Stimulated activated CD8-positive, alpha-beta memory T cell treated with anti-CD3 and anti-CD28 coated beads, Interleukin-15, amount 100 ng/mL, for 4 hours (primary cell): ENCODE data around the gene MTCL3.

Source experiments
- DNase-seq, 2 donors: peaks; one replicate each; pipeline ENCODE4 v3.0.0-alpha.2; 2020; ENCODE audit warnings: low read depth in 2 of 2

Gene MTCL3

DNA sequence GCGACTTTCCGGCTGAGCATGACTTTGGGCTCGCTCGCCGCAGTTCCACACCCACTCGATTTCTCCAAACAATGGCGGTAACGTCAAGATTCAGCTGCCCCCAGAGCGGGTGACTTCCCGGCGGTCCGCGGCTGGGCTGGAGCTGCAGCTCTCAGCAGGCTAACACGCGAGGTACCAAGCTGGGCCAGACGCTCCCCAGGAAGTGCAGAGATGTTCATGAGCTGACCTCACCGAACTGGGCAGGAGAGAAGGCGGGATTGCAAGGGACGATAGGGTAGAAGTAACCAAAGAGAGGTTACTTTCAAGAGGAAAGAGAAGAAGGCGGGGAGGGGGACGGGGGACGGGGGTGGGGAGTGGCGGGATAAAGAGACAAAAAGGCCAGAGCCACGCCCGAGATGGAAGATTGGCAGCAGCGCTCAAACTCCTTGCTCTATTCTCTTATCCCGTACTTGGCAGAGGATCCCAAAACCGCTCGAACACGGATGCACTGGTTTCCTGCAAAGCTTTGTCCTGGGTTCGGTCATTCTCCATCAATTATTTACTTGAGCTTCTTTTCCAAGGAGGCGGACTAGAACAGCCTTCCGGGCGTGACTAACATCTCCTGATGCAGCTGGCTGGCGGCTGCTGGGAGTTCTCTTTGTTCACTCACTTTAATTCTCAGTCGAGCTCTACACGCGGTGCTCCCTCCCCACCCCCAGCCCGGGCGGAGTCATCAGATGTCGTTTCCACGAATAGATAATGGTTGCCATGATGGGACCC, at the start of gene MTCL3:
TSS of gene MTCL3 (minus strand) at position 626 of the 759 bp plus-strand sequence.
- no peak for DNase-seq

DNA sequence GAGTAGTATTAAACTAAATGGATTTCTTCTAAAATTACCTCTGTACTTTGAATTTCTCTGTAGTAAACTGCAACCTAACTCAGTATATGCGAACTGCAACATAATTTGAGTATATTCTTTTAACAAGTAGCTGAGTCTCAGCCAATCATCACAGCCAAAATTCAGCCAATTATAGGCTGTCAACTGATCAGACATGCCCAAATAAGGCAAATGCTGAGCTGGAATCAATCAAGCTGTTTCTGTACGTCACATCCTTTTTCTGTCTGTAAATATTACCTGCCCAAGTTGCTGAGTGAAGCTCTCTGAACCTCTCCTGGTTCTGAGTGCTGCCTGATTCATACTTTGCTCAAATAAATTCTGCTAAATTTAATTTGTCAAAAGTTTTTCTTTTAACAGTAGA, 48.3 kb upstream of the MTCL3 start:
- no peak for DNase-seq

DNA sequence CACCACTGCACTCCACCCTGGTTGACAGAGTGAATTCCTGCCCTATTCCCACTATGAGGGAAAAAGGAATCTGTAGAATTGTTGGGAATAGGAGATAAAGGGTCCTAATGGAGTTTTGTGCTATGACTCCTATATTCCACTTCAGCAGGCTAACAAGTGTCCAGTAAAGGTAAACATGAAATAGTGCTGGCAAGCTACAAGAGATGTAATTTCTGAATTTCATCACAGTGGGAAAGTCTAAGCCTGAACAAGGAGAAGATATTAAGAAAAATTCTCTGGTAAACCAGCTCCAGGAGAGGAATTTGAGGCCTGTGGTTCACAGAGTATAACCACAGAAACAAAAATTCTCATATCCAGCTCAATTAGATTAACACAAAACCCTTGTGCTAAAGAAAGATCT, 47.5 kb upstream of the MTCL3 start:
- DNase-seq: no peak

DNA sequence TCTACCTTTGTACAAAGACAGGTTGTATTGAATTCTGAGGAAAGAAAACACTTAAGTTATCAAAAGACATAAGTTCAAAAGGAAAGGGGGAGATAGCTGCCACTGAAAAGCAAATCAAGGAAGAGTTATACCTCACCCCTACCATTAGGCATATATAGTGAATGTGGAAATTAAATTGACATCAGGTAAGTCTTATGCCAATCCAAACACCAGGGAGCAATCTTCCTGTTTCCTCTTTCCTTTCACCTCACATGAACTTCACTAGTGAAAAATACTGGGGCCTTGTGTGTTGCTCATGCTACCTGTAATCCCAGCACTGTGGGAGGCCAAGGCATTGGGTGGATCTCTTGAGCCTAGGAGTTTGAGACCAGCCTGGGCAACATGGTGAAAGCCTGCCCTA, 47.0 kb upstream of the MTCL3 start:
- DNase-seq: no peak

DNA sequence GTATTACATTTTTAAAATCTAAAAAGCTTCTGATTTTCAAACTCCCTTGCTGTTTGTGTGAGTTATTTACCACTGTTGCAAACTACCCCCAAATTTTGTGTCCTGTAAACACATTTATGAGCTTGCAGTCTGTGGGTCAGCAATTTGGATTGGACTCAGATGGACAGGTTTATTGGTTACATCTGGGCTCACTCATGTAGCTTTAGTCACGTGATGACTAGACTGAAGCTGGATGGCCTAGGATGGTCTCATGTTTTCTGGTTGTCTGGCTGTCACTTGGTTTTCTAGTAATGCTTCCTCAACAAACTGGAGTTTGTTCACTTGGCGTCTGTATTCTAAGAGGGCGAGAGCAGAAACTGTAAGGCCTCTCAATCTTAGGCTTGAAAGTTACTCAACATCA, 45.6 kb upstream of the MTCL3 start:
- no peak for DNase-seq

DNA sequence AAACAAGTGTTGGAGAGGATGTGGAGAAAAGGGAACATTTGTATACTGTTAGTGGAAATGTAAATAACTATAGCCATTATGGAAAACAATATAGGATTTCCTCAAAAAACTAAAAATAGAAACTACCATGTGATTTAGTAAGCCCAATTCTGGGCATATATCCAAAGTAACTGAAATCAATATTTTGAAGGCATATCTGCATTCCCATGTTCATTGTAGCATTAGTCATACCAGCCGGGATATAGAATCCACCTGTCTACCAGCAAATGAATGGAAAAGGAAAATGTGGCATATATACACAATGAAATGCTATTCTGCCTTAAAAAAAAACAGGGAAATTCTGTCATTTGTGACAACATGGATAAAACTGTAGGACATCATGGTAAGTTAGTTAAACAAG, 42.5 kb upstream of the MTCL3 start:
- DNase-seq: no peak

DNA sequence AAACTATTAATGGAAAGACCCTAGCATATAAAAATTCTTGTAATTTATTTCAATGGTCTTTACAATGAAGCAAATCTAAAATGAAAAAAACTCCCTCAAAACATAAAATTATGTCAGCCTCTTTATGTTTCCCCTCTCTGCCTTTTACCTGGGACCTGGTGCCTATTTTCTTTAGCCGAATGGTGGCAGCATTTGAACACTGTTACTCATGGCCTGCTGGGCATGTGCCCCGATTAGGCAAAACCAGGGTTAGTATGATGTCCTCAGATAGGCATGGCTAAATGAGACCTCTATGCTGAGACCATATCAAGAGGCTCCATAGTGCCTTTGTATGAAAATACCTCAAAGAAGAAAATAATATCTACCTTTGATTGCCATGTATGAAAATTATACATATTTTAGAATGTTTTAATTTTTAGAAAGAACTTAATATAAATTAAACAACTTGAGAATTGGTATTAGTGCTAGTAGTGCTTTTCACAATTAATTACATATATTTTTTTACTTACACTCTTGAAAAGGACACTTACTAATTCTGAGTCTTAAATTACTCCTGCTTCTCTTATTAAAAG, 35.4 kb upstream of the MTCL3 start:
- no peak for DNase-seq

DNA sequence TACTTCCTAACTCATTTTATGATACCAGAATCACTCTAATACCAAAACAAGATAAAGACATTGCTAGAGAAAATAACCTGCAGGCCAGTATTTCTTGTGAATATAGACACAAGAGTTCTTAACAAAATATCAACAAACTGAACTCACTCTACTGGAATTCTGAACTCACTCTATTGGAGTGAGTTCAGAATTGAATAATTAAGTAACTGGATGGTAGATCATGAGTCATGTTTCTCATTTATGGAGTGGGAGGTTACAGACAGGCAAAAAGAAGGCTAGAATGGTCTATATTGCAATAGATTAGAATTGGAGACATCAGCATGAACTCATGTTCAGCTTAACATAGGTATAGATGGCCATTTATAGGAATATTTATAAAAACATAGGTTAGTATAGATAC, 31.3 kb upstream of the MTCL3 start:
- DNase-seq: no peak

DNA sequence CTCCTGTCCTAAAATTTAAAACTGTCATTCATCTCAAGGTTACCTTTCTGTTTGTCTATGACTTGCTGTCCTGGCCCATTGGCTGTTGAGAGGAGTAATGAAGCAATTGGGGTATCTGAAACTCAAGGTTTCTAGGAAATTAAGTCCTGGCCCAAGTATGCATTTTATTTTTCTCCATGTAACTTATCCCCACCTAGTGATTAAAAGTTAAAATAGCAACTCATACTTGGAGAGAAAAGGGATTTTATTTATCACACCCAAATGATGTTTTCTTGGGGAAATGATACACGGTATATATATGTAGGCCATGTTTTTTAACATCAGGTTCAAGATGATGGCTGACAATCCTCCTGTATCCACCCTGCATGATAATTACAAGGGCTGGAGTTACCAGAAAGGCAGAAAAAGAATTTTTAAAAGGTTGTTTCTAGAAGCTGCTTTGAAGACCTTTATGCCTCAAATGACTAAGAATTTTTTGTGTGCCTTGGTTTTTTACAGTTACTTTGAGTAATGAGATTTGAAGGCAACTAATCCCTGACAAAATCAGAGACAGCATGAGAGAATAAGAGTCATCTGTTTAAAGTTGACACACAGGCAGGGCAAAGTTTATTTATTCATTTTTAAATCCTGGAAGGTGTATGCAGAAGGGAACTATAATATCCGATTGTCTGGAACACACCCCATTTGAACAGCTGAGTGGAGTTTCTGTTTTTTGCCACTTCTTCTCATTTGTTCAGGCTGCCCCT, 28.9 kb upstream of the MTCL3 start:
- DNase-seq: no peak

DNA sequence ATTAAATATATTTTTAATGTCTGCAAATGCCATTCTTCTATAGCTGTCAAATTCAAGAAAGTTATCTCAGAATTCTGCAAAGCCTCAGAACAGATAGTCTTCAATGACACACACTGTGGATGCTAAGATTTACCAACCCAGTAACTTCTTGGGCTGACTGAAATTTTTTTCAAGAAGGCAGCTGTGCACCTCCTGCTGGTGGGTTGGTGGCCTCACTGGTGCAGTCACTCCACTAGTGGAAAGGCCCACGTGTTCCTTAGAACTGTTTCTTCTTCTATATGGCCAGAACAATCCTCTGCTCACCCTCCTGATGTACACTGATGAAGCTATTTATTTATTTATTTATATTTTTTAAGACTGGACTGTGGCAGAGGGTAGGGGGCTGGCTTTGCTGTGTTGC, 28.1 kb upstream of the MTCL3 start:
- no peak for DNase-seq

DNA sequence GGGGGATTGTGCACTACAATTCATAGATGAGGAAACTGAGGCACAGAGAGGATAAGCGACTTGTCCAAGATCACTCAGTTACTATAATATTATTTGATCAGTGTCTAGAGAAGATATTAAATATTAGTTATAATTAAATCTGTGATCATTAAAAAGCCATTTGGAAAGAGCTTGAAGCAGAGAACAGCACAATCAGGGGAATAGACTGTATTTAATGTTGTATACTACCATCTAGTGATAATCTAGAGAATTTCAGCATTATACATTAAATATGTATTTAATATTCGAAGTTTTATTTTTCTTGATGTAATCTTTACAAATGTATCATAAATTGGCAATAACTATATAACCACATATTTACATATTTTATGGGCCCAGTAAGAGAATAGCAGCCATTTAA, 20.1 kb upstream of the MTCL3 start:
- DNase-seq: no peak

DNA sequence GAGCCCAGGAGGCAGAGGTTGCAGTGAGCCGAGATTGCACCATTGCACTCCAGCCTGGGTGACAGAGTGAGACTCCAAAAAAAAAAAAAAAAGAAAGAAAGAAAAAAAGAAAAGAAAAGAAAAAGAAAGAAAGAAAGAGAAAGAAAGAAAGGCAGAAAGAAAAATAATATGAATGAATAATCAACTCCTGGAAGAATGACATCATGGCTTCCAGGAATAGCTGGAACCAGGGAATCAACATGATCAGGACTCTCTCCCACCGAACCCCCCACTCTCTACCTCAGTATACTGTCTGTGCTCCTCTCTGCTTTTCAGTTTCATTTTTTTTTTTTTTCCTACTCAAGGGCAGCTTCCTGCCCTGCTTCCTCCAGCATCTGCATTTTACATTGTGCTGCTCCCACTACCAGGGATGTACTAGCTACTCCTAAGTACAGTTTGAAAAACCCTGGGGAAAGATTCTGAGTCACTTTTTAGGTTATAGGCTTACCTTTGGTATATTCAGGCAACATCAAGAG, 19.7 kb upstream of the MTCL3 start:
- DNase-seq: no peak

DNA sequence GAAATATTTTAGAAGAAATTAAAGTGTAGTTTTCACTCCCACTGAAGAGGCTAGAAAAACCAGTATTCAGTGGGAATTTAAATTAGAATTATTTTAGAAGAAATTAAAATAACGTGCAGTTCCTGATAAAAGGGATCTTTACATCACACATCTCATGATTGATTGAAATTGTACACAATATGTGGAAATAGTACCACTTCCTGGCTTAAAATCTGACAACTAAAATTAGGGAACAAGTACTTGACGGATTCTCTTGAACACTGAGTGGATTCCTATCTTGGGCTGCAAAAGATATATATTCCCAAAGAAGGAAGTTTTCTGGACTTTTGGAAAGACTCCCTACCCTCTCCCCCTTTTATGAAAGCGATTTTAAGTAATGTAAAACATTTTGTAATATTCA, 14.6 kb upstream of the MTCL3 start:
- no peak for DNase-seq

DNA sequence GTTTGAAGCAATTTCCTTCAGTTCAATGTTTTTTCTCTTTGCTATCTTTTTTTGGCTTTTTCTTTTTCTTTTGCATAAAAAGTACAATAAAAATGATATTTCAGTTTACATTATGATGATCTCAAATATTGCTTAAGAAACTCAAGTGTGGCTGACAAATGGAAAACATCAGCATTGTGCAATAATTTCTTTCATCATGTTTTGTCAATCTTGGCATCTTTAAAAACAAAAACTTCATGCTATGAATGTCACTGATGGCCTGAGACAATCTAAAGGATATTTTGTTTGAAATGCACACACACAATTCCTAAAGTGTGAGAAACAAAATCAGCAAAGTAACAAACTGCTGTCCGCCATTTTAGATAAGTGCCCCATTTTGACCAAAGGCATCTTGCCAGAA, 13.9 kb upstream of the MTCL3 start:
- no peak for DNase-seq

DNA sequence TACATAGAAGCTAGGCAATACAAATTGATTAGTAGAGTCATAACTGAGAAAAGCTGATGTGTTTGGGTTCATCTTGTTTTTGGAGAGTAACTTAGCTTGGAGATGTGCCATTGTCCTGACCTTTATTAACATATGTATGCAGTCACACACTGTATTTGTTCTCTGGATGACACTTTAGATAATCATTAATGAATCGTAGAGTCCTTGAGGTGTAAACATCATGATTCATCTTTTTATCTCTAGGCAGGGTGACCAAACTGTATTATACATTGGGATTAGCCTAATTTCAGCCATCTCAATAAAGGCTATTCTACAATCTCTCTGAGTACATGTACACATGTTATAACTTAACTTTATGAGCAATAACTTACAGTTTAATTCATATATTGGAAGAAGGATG, 3.6 kb upstream of the MTCL3 start:
- DNase-seq: no peak

DNA sequence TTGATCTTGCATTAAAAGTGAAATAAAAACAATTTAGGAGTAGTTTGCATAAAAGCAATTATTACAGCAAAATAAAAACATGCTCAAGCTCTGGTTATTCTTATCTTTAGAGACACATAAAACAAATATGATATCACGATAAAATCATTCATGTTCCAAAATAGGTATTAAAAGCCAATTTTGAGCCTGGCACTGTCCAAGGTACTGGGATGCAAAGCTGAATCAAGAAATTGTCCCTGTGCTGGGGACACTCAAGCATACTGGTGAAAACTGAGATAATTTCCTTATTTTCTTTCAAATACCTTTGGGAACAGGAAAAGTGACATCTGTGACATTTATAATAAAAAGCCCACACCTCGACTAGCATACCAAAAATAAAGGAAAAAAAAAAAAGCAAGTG, 931 bp upstream of the MTCL3 start:
- no peak for DNase-seq

DNA sequence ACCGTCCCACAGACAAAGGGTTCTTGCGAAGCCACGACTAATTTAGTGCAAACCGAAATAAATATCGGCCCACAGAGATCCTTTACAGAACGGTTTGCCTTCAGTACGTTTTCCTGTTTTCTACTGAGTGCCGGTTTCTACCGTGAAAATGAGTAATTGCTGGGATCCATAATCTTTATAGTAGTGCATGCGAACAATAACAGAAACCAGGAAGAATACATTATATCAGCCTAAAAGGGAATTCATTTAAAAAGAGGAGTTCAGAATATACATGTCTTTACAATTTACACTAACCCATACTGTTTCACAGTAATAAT, 292 bp upstream of the MTCL3 start:
- DNase-seq: no peak

DNA sequence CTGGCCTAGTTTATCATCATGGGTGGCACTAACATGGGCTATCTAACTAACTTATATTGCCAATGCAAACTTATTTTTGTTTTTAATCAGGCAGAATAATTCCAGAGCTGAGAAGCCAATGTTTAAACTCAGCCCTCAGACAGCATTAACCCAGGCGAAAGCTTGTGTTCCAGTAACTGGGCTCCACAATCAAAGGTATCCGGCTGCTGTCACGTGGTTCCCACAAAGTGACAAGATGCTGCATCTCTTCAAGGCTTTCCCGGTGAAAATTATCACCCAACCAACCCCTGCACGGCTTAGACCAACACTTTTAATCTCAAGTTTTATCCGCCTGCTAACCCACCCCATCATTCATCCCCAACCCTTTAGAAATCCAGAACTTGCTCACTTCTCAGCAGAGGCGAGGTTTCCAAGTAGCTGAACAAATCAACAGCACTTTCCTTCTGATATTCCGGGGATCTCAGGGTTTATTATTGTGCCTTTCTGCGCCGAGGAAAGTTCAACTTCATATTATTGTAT, 885 bp downstream of the MTCL3 start:
- no peak for DNase-seq

DNA sequence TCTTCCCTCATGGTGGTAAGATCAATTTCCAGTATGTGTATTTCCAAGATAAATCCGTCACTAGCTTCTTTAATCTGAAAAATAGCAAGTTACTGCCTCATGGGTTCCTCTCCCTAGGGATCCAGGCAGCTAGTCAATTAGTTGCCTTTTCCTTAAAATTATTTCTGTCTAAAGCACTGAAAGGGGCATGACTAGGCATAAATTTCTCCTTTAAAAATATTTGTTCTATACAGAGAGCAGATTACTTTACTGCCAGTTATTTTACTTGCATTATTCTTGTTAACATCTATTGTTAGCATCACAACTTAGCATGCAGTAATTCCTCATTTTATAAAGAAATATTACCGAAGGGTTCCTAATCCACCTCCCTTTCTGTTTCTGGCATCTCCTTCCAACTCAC, 1.4 kb downstream of the MTCL3 start:
- no peak for DNase-seq

DNA sequence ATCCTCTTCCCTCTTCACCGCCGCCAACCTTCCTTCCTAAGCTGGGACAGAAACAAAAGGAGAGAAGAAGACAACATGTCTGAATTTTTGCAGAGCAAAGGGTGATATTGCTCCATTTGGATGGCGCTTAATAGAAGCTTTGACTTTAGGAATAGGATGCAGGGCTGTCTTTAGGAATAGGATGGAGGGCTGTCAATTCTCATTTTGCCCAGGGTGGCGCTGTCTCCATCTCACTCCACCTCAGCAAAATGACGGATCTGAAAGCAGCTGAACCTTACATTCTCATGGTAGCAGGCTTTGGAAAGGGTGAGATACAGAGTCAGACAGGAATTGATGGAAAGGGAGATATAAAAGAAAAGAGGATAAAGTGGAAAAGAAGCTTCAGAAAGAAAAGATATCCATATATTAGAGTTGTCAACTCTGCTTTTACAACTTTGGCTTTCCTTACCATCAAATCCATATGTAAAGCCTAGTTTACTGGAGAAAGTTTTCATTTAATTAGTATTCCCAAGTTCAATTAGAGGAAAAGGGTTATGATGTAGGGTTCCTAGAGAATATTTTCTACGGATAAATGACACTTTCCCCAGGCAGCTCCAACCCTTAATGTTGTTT, 2.4 kb downstream of the MTCL3 start:
- no peak for DNase-seq

DNA sequence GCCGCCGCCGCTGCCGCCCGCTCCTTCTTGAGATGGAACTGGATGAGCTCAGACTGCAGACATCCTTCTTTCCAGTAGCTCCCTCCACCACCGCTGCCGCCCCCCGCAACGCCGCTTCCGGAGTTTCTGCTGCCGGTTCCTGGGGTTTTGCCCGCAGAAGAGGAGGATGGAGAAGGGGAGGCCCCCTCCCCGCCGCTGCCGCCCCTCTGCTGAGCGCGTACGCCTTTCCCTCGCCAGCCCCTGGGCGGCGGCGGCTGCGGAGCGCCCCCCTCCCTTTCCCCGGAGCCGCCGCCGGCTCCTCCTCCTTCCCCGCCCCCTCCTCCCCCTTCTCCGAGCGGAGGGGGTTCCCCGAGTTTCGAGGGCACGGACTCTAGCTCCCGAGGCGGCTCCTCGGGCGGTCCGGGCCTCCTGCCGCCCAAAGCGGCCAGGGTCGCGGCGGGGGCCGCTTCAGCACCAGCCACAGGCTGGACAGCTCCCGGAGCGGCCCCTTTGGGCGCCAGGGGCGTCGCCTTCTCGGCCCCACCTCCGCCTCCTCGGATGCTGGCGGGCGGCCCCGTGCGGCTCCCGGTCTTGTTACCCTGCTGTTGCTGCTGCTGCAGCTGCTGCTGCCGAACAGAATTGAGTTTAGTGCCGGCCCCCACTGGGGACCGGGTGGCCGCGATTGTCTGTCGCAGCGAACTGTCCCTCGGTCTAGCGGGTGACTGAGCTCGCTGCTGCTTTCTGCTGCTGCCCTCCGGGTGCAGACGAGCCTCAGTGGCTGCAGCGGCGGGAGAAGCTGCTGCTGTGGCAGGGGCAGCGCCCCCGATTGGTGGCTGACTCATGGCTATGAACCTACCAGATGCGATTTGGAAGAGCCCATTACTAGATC, 3.1 kb downstream of the MTCL3 start:
- DNase-seq: peak in 1 of 2 donors; percentile 51
